SK-N-SH (cell line): ENCODE measurements around the gene SLITRK4. TPM values are rescaled to one million over a fixed set of nuclear protein-coding genes. Genes with fewer than 3 reads are reported as not detected.

Experiments
- CTCF ChIA-PET: fragments of 300-600, 350-600 bp; formaldehyde crosslinking; extraction: SDS; loops from one replicate; lab custom pipeline; 2021; lab: Yijun Ruan, JAX
- POLR2A ChIA-PET: fragments of 350-600 bp; sonication (Branson Sonifier 250); formaldehyde crosslinking; extraction: SDS; loops from one replicate; lab custom pipeline; 2020; ENCODE audit warnings: antibody characterized with exemption, inconsistent platforms; lab: Yijun Ruan, JAX
- DNase-seq: peaks from one replicate; pipeline ENCODE4 v3.0.0; 2012
- H2AFZ ChIP-seq: fragments of 200-600 bp; sonication (generic); 2 replicates; pipeline ENCODE4 v1.8.1; 2016; ENCODE audit warnings: antibody characterized with exemption, mild to moderate bottlenecking, low read depth
- H3F3A ChIP-seq: fragments of 200-600 bp; sonication (generic); replicated peaks from 2 replicates; pipeline ENCODE3; 2016; ENCODE audit warnings: antibody characterized with exemption, mild to moderate bottlenecking; ENCODE audit not compliant: insufficient read depth
- H3K27ac ChIP-seq, 2 experiments: fragments of 200-500 bp in 1 of 2; fragments of 200-600 bp in 1 of 2; sonication (Bioruptor generic) in 1 of 2; sonication (generic), shearing (Covaris generic) in 1 of 2; 2 replicates each; pipeline versions ENCODE4 v1.5.1 to v1.6.1; 2014 to 2016; ENCODE audit warnings: low read depth in 2 of 2, inconsistent platforms in 1 of 2, low read length in 1 of 2, mild to moderate bottlenecking in 1 of 2, mixed read lengths in 1 of 2
- H3K27me3 ChIP-seq: fragments of 200-600 bp; sonication (generic), shearing (Covaris generic); 2 replicates; pipeline ENCODE4 v1.6.1; 2016; ENCODE audit warnings: mixed run types; ENCODE audit not compliant: insufficient read depth
- H3K36me3 ChIP-seq, 2 experiments: fragments of 200-500 bp in 1 of 2; fragments of 200-600 bp in 1 of 2; sonication (Bioruptor generic) in 1 of 2; sonication (generic) in 1 of 2; replicated peaks in 1 of 2; 2 replicates each; pipeline versions ENCODE3 to v1.5.1; 2014 to 2016; ENCODE audit warnings: low read length in 1 of 2, mild to moderate bottlenecking in 1 of 2; ENCODE audit not compliant: insufficient read depth in 2 of 2, control insufficient read depth in 1 of 2
- H3K4me1 ChIP-seq, 2 experiments: fragments of 200-500 bp in 1 of 2; fragments of 200-600 bp in 1 of 2; sonication (Bioruptor generic) in 1 of 2; sonication (generic), shearing (Covaris generic) in 1 of 2; 2 replicates each; pipeline versions ENCODE4 v1.5.1 to v1.6.1; 2014 to 2016; ENCODE audit warnings: low read depth in 1 of 2, low read length in 1 of 2, mixed run types in 1 of 2; ENCODE audit not compliant: insufficient read depth in 2 of 2, control insufficient read depth in 1 of 2
- H3K4me2 ChIP-seq: fragments of 200-600 bp; sonication (generic), shearing (Covaris generic); 2 replicates; pipeline ENCODE4 v1.6.1; 2017; ENCODE audit warnings: mixed run types
- H3K4me3 ChIP-seq, 2 experiments: fragments of 200-500 bp in 1 of 2; fragments of 200-600 bp in 1 of 2; sonication (Bioruptor generic) in 1 of 2; sonication (generic), shearing (Covaris generic) in 1 of 2; 2 replicates each; pipeline versions ENCODE4 v1.5.1 to v1.8.1; 2014 to 2016; ENCODE audit warnings: low read depth in 2 of 2, inconsistent platforms in 1 of 2, low read length in 1 of 2, mild to moderate bottlenecking in 1 of 2, mixed read lengths in 1 of 2, moderate library complexity in 1 of 2
- H3K79me2 ChIP-seq: fragments of 200-600 bp; sonication (generic); 2 replicates; pipeline ENCODE4 v1.8.1; 2017; ENCODE audit warnings: mild to moderate bottlenecking; ENCODE audit not compliant: insufficient read depth
- H3K9ac ChIP-seq: fragments of 200-600 bp; sonication (generic); 2 replicates; pipeline ENCODE4 v1.6.1; 2017; ENCODE audit warnings: mixed run types
- H3K9me2 ChIP-seq: fragments of 200-600 bp; sonication (generic); 2 replicates; pipeline ENCODE4 v1.6.1; 2017; ENCODE audit warnings: mixed run types
- H3K9me3 ChIP-seq: fragments of 200-600 bp; sonication (generic); 2 replicates; pipeline ENCODE4 v1.6.1; 2017; ENCODE audit warnings: mixed run types, mild to moderate bottlenecking, moderate library complexity
- H4K20me1 ChIP-seq: fragments of 200-600 bp; sonication (generic); 2 replicates; pipeline ENCODE4 v1.6.1; 2017; ENCODE audit warnings: mild to moderate bottlenecking, mixed run types; ENCODE audit not compliant: insufficient read depth
- ELF1 ChIP-seq: IDR thresholded peaks from 2 replicates; pipeline ENCODE4 v1.4.0; 2012
- EP300 ChIP-seq, 2 experiments: IDR thresholded peaks; 2 replicates each; pipeline versions ENCODE4 v1.4.0 to v1.6.1; 2012; ENCODE audit warnings: borderline replicate concordance in 1 of 2, low read depth in 1 of 2, low read length in 1 of 2
- EZH2phosphoT487 ChIP-seq: fragments of 200-600 bp; sonication (generic); IDR thresholded peaks from 2 replicates; pipeline ENCODE4 v1.6.1; 2017; ENCODE audit warnings: low read depth, mixed run types, mild to moderate bottlenecking, antibody characterized with exemption, moderate library complexity, borderline replicate concordance
- FOXJ3 ChIP-seq: sonication (generic); formaldehyde crosslinking; IDR thresholded peaks from 2 replicates; pipeline ENCODE4 v1.5.1; 2020; ENCODE audit warnings: mild to moderate bottlenecking, missing genetic modification reagents
- FOXM1 ChIP-seq: IDR thresholded peaks from 2 replicates; pipeline ENCODE4 v1.4.0; 2012; ENCODE audit warnings: low read depth, mild to moderate bottlenecking
- GABPA ChIP-seq: IDR thresholded peaks from 2 replicates; pipeline ENCODE4 v1.4.0; 2012; ENCODE audit warnings: low read depth, mild to moderate bottlenecking
- IRF3 ChIP-seq: fragments of 150-350 bp; IDR thresholded peaks from 2 replicates; pipeline ENCODE4 v1.6.1; 2016; ENCODE audit warnings: mild to moderate bottlenecking, low read depth, low read length
- MAX ChIP-seq: IDR thresholded peaks from 2 replicates; pipeline ENCODE4 v1.4.0; 2012; ENCODE audit warnings: low read depth
- MEF2A ChIP-seq: IDR thresholded peaks from 2 replicates; pipeline ENCODE4 v1.4.0; 2012; ENCODE audit warnings: low read depth, borderline replicate concordance
- NFIC ChIP-seq: IDR thresholded peaks from 2 replicates; pipeline ENCODE4 v1.4.0; 2012; ENCODE audit warnings: borderline replicate concordance
- PBX3 ChIP-seq: IDR thresholded peaks from 2 replicates; pipeline ENCODE4; 2012
- POLR2AphosphoS5 ChIP-seq: IDR thresholded peaks from 2 replicates; pipeline ENCODE4 v1.6.1; 2012; ENCODE audit warnings: low read depth, low read length
- RAD21 ChIP-seq: IDR thresholded peaks from 2 replicates; pipeline ENCODE4 v1.6.1; 2012; ENCODE audit warnings: mild to moderate bottlenecking, low read length
- RCOR1 ChIP-seq: fragments of 150-350 bp; IDR thresholded peaks from 2 replicates; pipeline ENCODE4 v1.6.1; 2017; ENCODE audit warnings: antibody characterized with exemption, low read length
- REST ChIP-seq: IDR thresholded peaks from 2 replicates; pipeline ENCODE4 v1.6.1; 2012; ENCODE audit warnings: mild to moderate bottlenecking, low read depth, low read length, moderate library complexity
- RXRA ChIP-seq: IDR thresholded peaks from 2 replicates; pipeline ENCODE4 v1.4.0; 2012; ENCODE audit warnings: low read depth, mild to moderate bottlenecking, borderline replicate concordance
- SIN3A ChIP-seq: IDR thresholded peaks from 2 replicates; pipeline ENCODE4 v1.6.1; 2012; ENCODE audit warnings: low read depth, mild to moderate bottlenecking, low read length, moderate library complexity, borderline replicate concordance
- TEAD4 ChIP-seq: IDR thresholded peaks from 2 replicates; pipeline ENCODE4 v1.4.0; 2012; ENCODE audit warnings: mild to moderate bottlenecking, borderline replicate concordance; ENCODE audit not compliant: insufficient read depth
- USF1 ChIP-seq: IDR thresholded peaks from 2 replicates; pipeline ENCODE4 v1.4.0; 2012; ENCODE audit warnings: low read depth, borderline replicate concordance
- ZBTB33 ChIP-seq: IDR thresholded peaks from 2 replicates; pipeline ENCODE4 v1.4.0; 2012; ENCODE audit warnings: low read depth, borderline replicate concordance
- WGBS: methylation state at CpG from one replicate; pipeline ENCODE4 v1.1.6; 2017; ENCODE audit warnings: low lambda C conversion rate; 5-methylcytosine and 5-hydroxymethylcytosine counted together
- polyA plus RNA-seq, 3 experiments: library from polyadenylated mRNA; depleted of rRNA; stranded (reverse); fragments of >200 nt; gene quantifications; 2 replicates each; pipeline ENCODE4 v1.2.3, GENCODE V29; 2012

The SLITRK4 gene
- polyA plus RNA-seq, 1 of the 3 experiments (the other 2 are of a cell fraction), result not detected

- TF ChIP-seq MAX (no peak), IRF3 (no peak), GABPA (no peak), MEF2A (no peak), EZH2phosphoT487 (no peak), FOXM1 (no peak), SIN3A (no peak)
Measured at GRCh38 chrX:143633461-143634308, 2.2 kb downstream of the SLITRK4 start (continued).

- POLR2A ChIA-PET, result no interaction called here
- Histone ChIP-seq H3K9ac (no peak overlapping the region), H3F3A (no peaks in the 10 kb centered on the region), H3K27ac (no peak overlapping the region), H2AFZ (no peak overlapping the region; the same call in 1 of the 2 replicates), H3K79me2 (no peaks in the 10 kb centered on the region), H3K4me1 (no peaks in the 10 kb centered on the region), H3K4me3 (no peak overlapping the region), H4K20me1 (no peaks in the 10 kb centered on the region), H3K9me3 (no peaks in the 10 kb centered on the region), H3K9me2 (no peaks in the 10 kb centered on the region), H3K36me3 (no peaks in the 10 kb centered on the region), H3K27me3 (peaks cover 8% of the 10 kb centered on the region), H3K4me2 (no peak overlapping the region)
- DNase-seq, result no peak
- TF ChIP-seq SIN3A (no peak), EZH2phosphoT487 (no peak), FOXJ3 (CRISPR knock-in tag) (no peak), FOXM1 (no peak), RXRA (no peak), EP300 (IDR thresholded peaks at IDR 0.05; ENCODE audit: borderline replicate concordance in 1 of 2, low read depth in 1 of 2, low read length in 1 of 2) (no peak), RAD21 (no peak), POLR2AphosphoS5 (no peak), ZBTB33 (no peak), RCOR1 (no peak), USF1 (no peak), ELF1 (no peak), MEF2A (no peak), PBX3 (no peak), TEAD4 (no peak), REST (no peak), NFIC (no peak)
- WGBS, result 12% methylated on average over 7 of the region's 7 CpGs
- CTCF ChIA-PET, result interaction anchor here (0.7 kb wide), 1 partner anchor 32 kb away, joined by 3 read pairs; no protein-coding TSS in a partner anchor
Measured at GRCh38 chrX:143632625-143633410, 3.1 kb downstream of the SLITRK4 start.
